H9 (cell line): ENCODE measurements around the gene ZNF775. TPM values are rescaled to one million over a fixed set of nuclear protein-coding genes. Genes with fewer than 3 reads are reported as not detected.

Source experiments
- DNase-seq: peaks from one replicate; pipeline ENCODE4 v3.0.0-alpha.2; 2017
- H2AFZ ChIP-seq: one replicate; pipeline ENCODE4 v1.6.1; 2013; ENCODE audit warnings: mild to moderate bottlenecking, low read length, control low read depth, moderate library complexity
- H2AK5ac ChIP-seq: 2 replicates; pipeline ENCODE4 v1.6.1; 2013; ENCODE audit warnings: low read length, control low read depth, mixed read lengths; ENCODE audit not compliant: insufficient read length
- H2BK120ac ChIP-seq: one replicate; pipeline ENCODE4 v1.6.1; 2013; ENCODE audit warnings: low read depth, mild to moderate bottlenecking, low read length, control low read depth, inconsistent platforms; ENCODE audit not compliant: poor library complexity, severe bottlenecking
- H2BK12ac ChIP-seq: 2 replicates; pipeline ENCODE4 v1.6.1; 2013; ENCODE audit warnings: low read length, control low read depth, mixed read lengths, low read depth; ENCODE audit not compliant: insufficient read length
- H2BK15ac ChIP-seq: 2 replicates; pipeline ENCODE4 v1.6.1; 2013; ENCODE audit warnings: low read depth, low read length, control low read depth
- H2BK20ac ChIP-seq: one replicate; pipeline ENCODE4 v1.6.1; 2013; ENCODE audit warnings: low read depth, mild to moderate bottlenecking, low read length, control low read depth, inconsistent platforms; ENCODE audit not compliant: poor library complexity, severe bottlenecking
- H2BK5ac ChIP-seq: 2 replicates; pipeline ENCODE4 v1.6.1; 2013; ENCODE audit warnings: low read length, control low read depth, mixed read lengths; ENCODE audit not compliant: insufficient read length
- H3K14ac ChIP-seq: 2 replicates; pipeline ENCODE4 v1.6.1; 2013; ENCODE audit warnings: low read length, control low read depth; ENCODE audit not compliant: insufficient read depth
- H3K18ac ChIP-seq: 2 replicates; pipeline ENCODE4 v1.6.1; 2013; ENCODE audit warnings: low read depth, mild to moderate bottlenecking, mixed read lengths, low read length, control low read depth; ENCODE audit not compliant: insufficient read length
- H3K23ac ChIP-seq: 2 replicates; pipeline ENCODE4 v1.6.1; 2013; ENCODE audit warnings: low read length, control low read depth, mixed read lengths, low read depth; ENCODE audit not compliant: insufficient read length
- H3K23me2 ChIP-seq: 2 replicates; pipeline ENCODE4 v1.6.1; 2013; ENCODE audit warnings: low read depth, mild to moderate bottlenecking, mixed read lengths, low read length, control low read depth; ENCODE audit not compliant: insufficient read length, poor library complexity, severe bottlenecking
- H3K27ac ChIP-seq: 2 replicates; pipeline ENCODE4 v1.5.1; 2013; ENCODE audit warnings: low read length, control low read depth, mixed read lengths, low read depth; ENCODE audit not compliant: insufficient read length
- H3K27me3 ChIP-seq: 2 replicates; pipeline ENCODE4 v1.6.1; 2013; ENCODE audit warnings: low read length, control low read depth, inconsistent platforms; ENCODE audit not compliant: insufficient read depth
- H3K4ac ChIP-seq: 2 replicates; pipeline ENCODE4 v1.6.1; 2013; ENCODE audit warnings: low read depth, mild to moderate bottlenecking, control low read depth, inconsistent platforms, low read length, moderate library complexity
- H3K4me1 ChIP-seq: 2 replicates; pipeline ENCODE4 v1.6.1; 2013; ENCODE audit warnings: low read length, control low read depth, inconsistent platforms; ENCODE audit not compliant: insufficient read depth
- H3K4me2 ChIP-seq: 2 replicates; pipeline ENCODE4 v1.6.1; 2013; ENCODE audit warnings: low read length, control low read depth, mixed read lengths; ENCODE audit not compliant: insufficient read length, insufficient read depth
- H3K56ac ChIP-seq: 2 replicates; pipeline ENCODE4 v1.6.1; 2013; ENCODE audit warnings: low read depth, mild to moderate bottlenecking, mixed read lengths, low read length, control low read depth; ENCODE audit not compliant: insufficient read length
- H3K79me1 ChIP-seq: 2 replicates; pipeline ENCODE4 v1.6.1; 2013; ENCODE audit warnings: low read depth, mild to moderate bottlenecking, moderate library complexity, low read length, control low read depth, inconsistent platforms; ENCODE audit not compliant: insufficient read depth, poor library complexity, severe bottlenecking
- H3K79me2 ChIP-seq: 2 replicates; pipeline ENCODE4 v1.6.1; 2013; ENCODE audit warnings: low read length, control low read depth, inconsistent platforms; ENCODE audit not compliant: insufficient read depth
- H3K9ac ChIP-seq: 2 replicates; pipeline ENCODE4 v1.6.1; 2013; ENCODE audit warnings: low read length, control low read depth, mixed read lengths; ENCODE audit not compliant: insufficient read length; ENCODE audit errors: extremely low read depth
- H3K9me3 ChIP-seq: one replicate; pipeline ENCODE4 v1.6.1; 2013; ENCODE audit warnings: low read depth, low read length, inconsistent platforms; ENCODE audit not compliant: control insufficient read depth
- H3T11ph ChIP-seq: one replicate; pipeline ENCODE4 v1.6.1; 2013; ENCODE audit warnings: mild to moderate bottlenecking, low read length, control low read depth, inconsistent platforms
- H4K20me1 ChIP-seq: one replicate; pipeline ENCODE4 v1.6.1; 2013; ENCODE audit not compliant: control insufficient read depth, insufficient read length, insufficient read depth
- H4K5ac ChIP-seq: 2 replicates; pipeline ENCODE4 v1.6.1; 2013; ENCODE audit warnings: low read depth, mild to moderate bottlenecking, mixed read lengths, low read length, control low read depth; ENCODE audit not compliant: insufficient read length
- H4K8ac ChIP-seq: replicated peaks from 2 replicates; pipeline ENCODE4 v1.6.1; 2013; ENCODE audit warnings: low read length, control low read depth, mixed read lengths, low read depth; ENCODE audit not compliant: insufficient read length
- H4K91ac ChIP-seq: 2 replicates; pipeline ENCODE4 v1.6.1; 2013; ENCODE audit warnings: low read depth, mild to moderate bottlenecking, moderate library complexity, mixed read lengths, low read length, control low read depth; ENCODE audit not compliant: insufficient read length
- H3K27ac Mint-ChIP-seq, 3 experiments: 2 replicates in 2 of 3; 3 replicates in 1 of 3; pipeline ENCODE4 v1.8.0; 2020 to 2021; ENCODE audit warnings: mixed read lengths in 3 of 3, mild to moderate bottlenecking in 1 of 3, moderate library complexity in 1 of 3
- H3K27me3 Mint-ChIP-seq: 2 replicates; pipeline ENCODE4 v1.8.0; 2021; ENCODE audit warnings: low read depth, mild to moderate bottlenecking, moderate library complexity, mixed read lengths
- H3K36me3 Mint-ChIP-seq, 3 experiments: 2 replicates in 2 of 3; 3 replicates in 1 of 3; pipeline ENCODE4 v1.8.0; 2020 to 2021; ENCODE audit warnings: low read depth in 3 of 3, mixed read lengths in 3 of 3; ENCODE audit not compliant: insufficient read depth in 1 of 3
- H3K4me1 Mint-ChIP-seq, 2 experiments: 2 replicates each; pipeline ENCODE4 v1.8.0; 2020; ENCODE audit warnings: mixed read lengths in 2 of 2
- H3K4me3 Mint-ChIP-seq, 2 experiments: 2 replicates in 1 of 2; 3 replicates in 1 of 2; pipeline ENCODE4 v1.8.0; 2020 to 2021; ENCODE audit warnings: mild to moderate bottlenecking in 2 of 2, mixed read lengths in 2 of 2, moderate library complexity in 1 of 2
- H3K9me3 Mint-ChIP-seq, 2 experiments: 2 replicates in 1 of 2; 3 replicates in 1 of 2; pipeline ENCODE4 v1.8.0; 2020; ENCODE audit warnings: mild to moderate bottlenecking in 2 of 2, mixed read lengths in 2 of 2, moderate library complexity in 1 of 2
- WGBS: extraction: QIAGEN DNeasy Blood & Tissue Kit; methylation state at CpG from one replicate; pipeline ENCODE4 v1.1.7; 2013; ENCODE audit warnings: missing lambda C conversion rate, low lambda C conversion rate, mixed read lengths; ENCODE audit not compliant: insufficient read length; ENCODE audit errors: extremely low coverage; 5-methylcytosine and 5-hydroxymethylcytosine counted together
- total RNA-seq: library from RNA; stranded (reverse); gene quantifications from 2 replicates; pipeline ENCODE4 v1.2.1, GENCODE V29; 2021
- TF ChIP-seq, protein P1 (sequence below): fragments of 200-600 bp; sonication (generic); conservative IDR thresholded peaks from 3 replicates; pipeline ENCODE4 v1.8.0; 2021; ENCODE audit warnings: antibody characterized with exemption, mild to moderate bottlenecking

The ZNF775 gene
- total RNA-seq, 1 experiment from 2014 or later: 10.5 TPM

DNA sequence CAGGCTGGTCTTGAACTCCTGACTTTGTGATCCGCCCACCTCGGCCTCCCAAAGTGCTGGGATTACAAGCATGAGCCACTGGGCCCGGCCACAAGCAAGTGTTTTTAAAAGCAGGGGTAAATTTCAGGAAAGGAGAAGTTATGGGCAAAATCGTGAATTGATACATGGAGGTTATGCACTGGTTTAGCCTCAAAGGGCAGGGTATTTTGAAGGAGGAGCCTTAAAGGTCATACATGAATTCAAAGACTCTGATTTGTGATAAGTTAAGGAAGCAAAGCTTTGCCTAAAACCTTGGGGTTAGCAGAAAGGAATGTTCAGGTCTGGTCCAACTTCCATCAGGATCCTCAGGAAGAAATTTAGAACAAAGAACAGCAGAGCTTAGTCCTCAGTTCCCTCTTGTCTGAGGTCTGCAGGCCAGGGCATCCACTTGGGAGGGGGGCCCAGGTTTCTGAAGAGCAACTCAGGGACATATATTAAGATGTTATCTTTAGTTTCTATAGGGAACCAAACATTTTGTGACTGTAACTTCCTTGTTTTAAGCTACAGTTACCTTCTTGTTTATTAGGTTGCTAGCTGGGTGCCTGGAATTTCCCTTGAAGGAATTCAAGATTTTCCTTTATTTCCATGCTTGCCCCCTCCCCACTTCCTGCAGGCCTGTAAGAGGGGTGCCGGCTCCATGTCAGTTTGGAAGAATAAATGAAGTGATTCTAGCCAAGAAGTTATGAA, 13.3 kb upstream of the ZNF775 start:
- H4K91ac ChIP-seq: no peak overlapping the region
- H3K56ac ChIP-seq: no peak overlapping the region
- H3K27me3 Mint-ChIP-seq: peaks cover 1% of the 10 kb centered on the region
- H3T11ph ChIP-seq: no peak overlapping the region
- no peak overlapping the region for H3K4ac ChIP-seq
- H3K23ac ChIP-seq: no peak overlapping the region
- no peak overlapping the region; a peak in 1 of 5 replicates for H3K4me3 Mint-ChIP-seq
- no peaks in the 10 kb centered on the region for H3K9me3 ChIP-seq
- 0 out of 2 replicates have a peak, but pooled peaks cover 3% of the 10 kb centered on the region for H3K4me1 ChIP-seq
- H3K18ac ChIP-seq: peak overlapping the region; percentile 1
- no CpG with 5 or more reads among the region's 5 CpGs for WGBS
- H4K20me1 ChIP-seq: no peaks in the 10 kb centered on the region
- no peak overlapping the region for H4K8ac ChIP-seq
- no peak overlapping the region for H3K27ac ChIP-seq
- no peak overlapping the region for H2BK20ac ChIP-seq
- peaks cover 16% of the 10 kb centered on the region for H3K23me2 ChIP-seq
- H3K4me2 ChIP-seq: no peak overlapping the region
- peak overlapping the region; percentile 4; the same call in 1 of the 2 replicates for H3K14ac ChIP-seq
- no peaks in the 10 kb centered on the region for H3K27me3 ChIP-seq
- no peak for DNase-seq
- peaks cover 5 to 16% (median 10%) of the 10 kb centered on the region in 3 experiments; a peak in 6 of 7 replicates for H3K36me3 Mint-ChIP-seq
- peaks cover 12% of the 10 kb centered on the region; the same call in 1 of the 2 replicates for H3K79me2 ChIP-seq
- H3K27ac Mint-ChIP-seq: peak overlapping the region; percentile 2 to 70 (median 44); a peak in 4 of 7 replicates
- H3K9ac ChIP-seq: no peak overlapping the region
- H3K79me1 ChIP-seq: peaks cover 7% of the 10 kb centered on the region
- no peak overlapping the region for H4K5ac ChIP-seq
- H2AFZ ChIP-seq: no peak overlapping the region
- no peaks in the 10 kb centered on the region for H3K9me3 Mint-ChIP-seq
- H3K4me1 Mint-ChIP-seq: peaks cover 56 to 59% of the 10 kb centered on the region in 2 experiments
- no peak overlapping the region for H2AK5ac ChIP-seq
- H2BK12ac ChIP-seq: no peak overlapping the region
- TF ChIP-seq, protein P1, sequence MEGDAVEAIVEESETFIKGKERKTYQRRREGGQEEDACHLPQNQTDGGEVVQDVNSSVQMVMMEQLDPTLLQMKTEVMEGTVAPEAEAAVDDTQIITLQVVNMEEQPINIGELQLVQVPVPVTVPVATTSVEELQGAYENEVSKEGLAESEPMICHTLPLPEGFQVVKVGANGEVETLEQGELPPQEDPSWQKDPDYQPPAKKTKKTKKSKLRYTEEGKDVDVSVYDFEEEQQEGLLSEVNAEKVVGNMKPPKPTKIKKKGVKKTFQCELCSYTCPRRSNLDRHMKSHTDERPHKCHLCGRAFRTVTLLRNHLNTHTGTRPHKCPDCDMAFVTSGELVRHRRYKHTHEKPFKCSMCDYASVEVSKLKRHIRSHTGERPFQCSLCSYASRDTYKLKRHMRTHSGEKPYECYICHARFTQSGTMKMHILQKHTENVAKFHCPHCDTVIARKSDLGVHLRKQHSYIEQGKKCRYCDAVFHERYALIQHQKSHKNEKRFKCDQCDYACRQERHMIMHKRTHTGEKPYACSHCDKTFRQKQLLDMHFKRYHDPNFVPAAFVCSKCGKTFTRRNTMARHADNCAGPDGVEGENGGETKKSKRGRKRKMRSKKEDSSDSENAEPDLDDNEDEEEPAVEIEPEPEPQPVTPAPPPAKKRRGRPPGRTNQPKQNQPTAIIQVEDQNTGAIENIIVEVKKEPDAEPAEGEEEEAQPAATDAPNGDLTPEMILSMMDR: no peak
- no peak overlapping the region for H2BK120ac ChIP-seq
- H2BK15ac ChIP-seq: no peak overlapping the region
- no peak overlapping the region for H2BK5ac ChIP-seq
